Astrocyte (in vitro differentiated cells and primary cell): ENCODE data around the gene PDLIM1. TPM values are rescaled to one million over a fixed set of nuclear protein-coding genes. Genes with fewer than 3 reads are reported as not detected.

Experiments used
- DNase-seq: peaks from one replicate; pipeline ENCODE4 v3.0.0-alpha.2; 2010; ENCODE audit warnings: low read depth
- FAIRE-seq: peaks from 2 replicates; lab custom pipeline; 2011; peaks lifted over from hg19 to GRCh38; lab: Jason Lieb, UNC
- H2AFZ ChIP-seq: 2 replicates; pipeline ENCODE4 v1.6.0; 2012; ENCODE audit warnings: low read depth, low read length, inconsistent platforms
- H3K27ac ChIP-seq: 2 replicates; pipeline ENCODE4 v1.5.1; 2011; ENCODE audit warnings: low read depth, low read length, inconsistent platforms
- H3K27me3 ChIP-seq: 2 replicates; pipeline ENCODE4 v1.6.0; 2011; ENCODE audit warnings: low read length, inconsistent platforms; ENCODE audit not compliant: insufficient read depth
- H3K36me3 ChIP-seq: 2 replicates; pipeline ENCODE4 v1.5.1; 2011; ENCODE audit warnings: low read length, inconsistent platforms; ENCODE audit not compliant: insufficient read depth
- H3K4me1 ChIP-seq: 2 replicates; pipeline ENCODE4 v1.5.1; 2011; ENCODE audit warnings: low read length, inconsistent platforms; ENCODE audit not compliant: insufficient read depth
- H3K4me2 ChIP-seq: 2 replicates; pipeline ENCODE4 v1.6.0; 2012; ENCODE audit warnings: low read length, inconsistent platforms
- H3K4me3 ChIP-seq: 2 replicates; pipeline ENCODE4 v1.5.1; 2011; ENCODE audit warnings: low read depth, mild to moderate bottlenecking, low read length, inconsistent platforms; ENCODE audit not compliant: insufficient read depth
- H3K79me2 ChIP-seq: 2 replicates; pipeline ENCODE4 v1.6.0; 2012; ENCODE audit warnings: mild to moderate bottlenecking, low read length, inconsistent platforms; ENCODE audit not compliant: insufficient read depth
- H3K9ac ChIP-seq: 2 replicates; pipeline ENCODE4 v1.6.0; 2012; ENCODE audit warnings: mild to moderate bottlenecking, low read length, inconsistent platforms
- H3K9me3 ChIP-seq: 2 replicates; pipeline ENCODE4 v1.5.1; 2012; ENCODE audit warnings: low read depth, mild to moderate bottlenecking, low read length, inconsistent platforms; ENCODE audit not compliant: insufficient read depth
- H4K20me1 ChIP-seq: 2 replicates; pipeline ENCODE4 v1.6.0; 2012; ENCODE audit warnings: low read length, inconsistent platforms; ENCODE audit not compliant: insufficient read depth
- H3K27ac Mint-ChIP-seq: one replicate; pipeline ENCODE4 v1.8.0; 2021; ENCODE audit warnings: mild to moderate bottlenecking, mixed read lengths; ENCODE audit not compliant: unreplicated experiment
- H3K27me3 Mint-ChIP-seq: one replicate; pipeline ENCODE4 v1.8.0; 2021; ENCODE audit warnings: low read depth, mixed read lengths; ENCODE audit not compliant: unreplicated experiment
- H3K36me3 Mint-ChIP-seq: one replicate; pipeline ENCODE4 v1.8.0; 2021; ENCODE audit warnings: low read depth, mixed read lengths; ENCODE audit not compliant: unreplicated experiment
- H3K4me1 Mint-ChIP-seq: one replicate; pipeline ENCODE4 v1.8.0; 2021; ENCODE audit warnings: low read depth, mixed read lengths; ENCODE audit not compliant: unreplicated experiment
- H3K4me3 Mint-ChIP-seq: one replicate; pipeline ENCODE4 v1.8.0; 2021; ENCODE audit warnings: mild to moderate bottlenecking, moderate library complexity, mixed read lengths; ENCODE audit not compliant: unreplicated experiment
- H3K9me3 Mint-ChIP-seq: one replicate; pipeline ENCODE4 v1.8.0; 2021; ENCODE audit warnings: mild to moderate bottlenecking, mixed read lengths; ENCODE audit not compliant: unreplicated experiment
- EZH2 ChIP-seq: IDR thresholded peaks from 2 replicates; pipeline ENCODE4 v1.6.1; 2012; ENCODE audit warnings: mild to moderate bottlenecking, low read length, inconsistent platforms; ENCODE audit not compliant: insufficient read depth
- total RNA-seq: library from RNA; stranded (reverse); gene quantifications from 2 replicates; pipeline ENCODE4 v1.2.1, GENCODE V29; 2021
- TF ChIP-seq, protein P1 (sequence below): IDR thresholded peaks from 2 replicates; pipeline ENCODE4 v1.5.1; 2011; ENCODE audit warnings: low read depth, mild to moderate bottlenecking, inconsistent platforms, low read length, moderate library complexity; ENCODE audit not compliant: insufficient read depth

Gene PDLIM1
- total RNA-seq, 1 donor from 2014 or later, result 320 TPM

DNA sequence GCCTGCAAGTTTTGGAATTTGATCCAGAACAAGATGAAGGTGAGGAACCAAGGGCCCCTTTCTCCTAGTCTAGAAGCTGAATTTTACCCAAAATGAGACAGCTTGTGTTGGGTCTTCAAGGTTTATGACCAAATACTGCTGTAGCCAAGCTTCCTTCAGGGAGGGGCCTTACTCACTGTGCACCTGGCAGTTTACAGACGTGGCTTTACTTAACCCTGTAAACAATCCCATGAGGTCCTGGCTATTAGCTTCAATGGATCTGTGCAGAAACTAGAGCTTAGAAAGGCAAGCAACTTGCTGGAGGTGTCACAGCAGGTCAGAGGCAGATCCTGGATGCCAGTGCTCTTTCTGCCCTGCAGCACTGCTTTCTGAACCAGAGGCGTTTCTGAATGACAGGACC lies 46.7 kb downstream of the PDLIM1 start:
- Mint-ChIP-seq H3K27ac (no peak overlapping the region), H3K36me3 (peaks cover 23% of the 10 kb centered on the region), H3K4me3 (no peak overlapping the region), H3K27me3 (no peaks in the 10 kb centered on the region), H3K4me1 (peaks cover 40% of the 10 kb centered on the region), H3K9me3 (peaks cover 2% of the 10 kb centered on the region)
- Histone ChIP-seq H3K4me2 (no peak overlapping the region), H3K36me3 (peaks cover 17% of the 10 kb centered on the region), H3K27me3 (no peaks in the 10 kb centered on the region), H3K4me3 (no peak overlapping the region), H3K9me3 (no peaks in the 10 kb centered on the region), H3K79me2 (no peaks in the 10 kb centered on the region), H3K27ac (no peak overlapping the region), H4K20me1 (peaks cover 21% of the 10 kb centered on the region), H3K4me1 (peaks cover 18% of the 10 kb centered on the region), H3K9ac (no peak overlapping the region), H2AFZ (no peak overlapping the region)
- TF ChIP-seq EZH2, result no peak
- TF ChIP-seq, protein P1, sequence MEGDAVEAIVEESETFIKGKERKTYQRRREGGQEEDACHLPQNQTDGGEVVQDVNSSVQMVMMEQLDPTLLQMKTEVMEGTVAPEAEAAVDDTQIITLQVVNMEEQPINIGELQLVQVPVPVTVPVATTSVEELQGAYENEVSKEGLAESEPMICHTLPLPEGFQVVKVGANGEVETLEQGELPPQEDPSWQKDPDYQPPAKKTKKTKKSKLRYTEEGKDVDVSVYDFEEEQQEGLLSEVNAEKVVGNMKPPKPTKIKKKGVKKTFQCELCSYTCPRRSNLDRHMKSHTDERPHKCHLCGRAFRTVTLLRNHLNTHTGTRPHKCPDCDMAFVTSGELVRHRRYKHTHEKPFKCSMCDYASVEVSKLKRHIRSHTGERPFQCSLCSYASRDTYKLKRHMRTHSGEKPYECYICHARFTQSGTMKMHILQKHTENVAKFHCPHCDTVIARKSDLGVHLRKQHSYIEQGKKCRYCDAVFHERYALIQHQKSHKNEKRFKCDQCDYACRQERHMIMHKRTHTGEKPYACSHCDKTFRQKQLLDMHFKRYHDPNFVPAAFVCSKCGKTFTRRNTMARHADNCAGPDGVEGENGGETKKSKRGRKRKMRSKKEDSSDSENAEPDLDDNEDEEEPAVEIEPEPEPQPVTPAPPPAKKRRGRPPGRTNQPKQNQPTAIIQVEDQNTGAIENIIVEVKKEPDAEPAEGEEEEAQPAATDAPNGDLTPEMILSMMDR, result no peak
- no peak for DNase-seq
- no peak for FAIRE-seq

GRCh38 chr10:95243318-95243617 lies 47.5 kb downstream of the PDLIM1 start:
- Mint-ChIP-seq H3K27me3 (no peaks in the 10 kb centered on the region), H3K4me1 (peaks cover 34% of the 10 kb centered on the region), H3K27ac (peak overlapping the region; percentile 59), H3K4me3 (no peak overlapping the region), H3K9me3 (peaks cover 2% of the 10 kb centered on the region), H3K36me3 (peaks cover 24% of the 10 kb centered on the region)
- Histone ChIP-seq H3K36me3 (peaks cover 17% of the 10 kb centered on the region), H3K4me1 (peaks cover 18% of the 10 kb centered on the region), H2AFZ (no peak overlapping the region), H3K27me3 (no peaks in the 10 kb centered on the region), H4K20me1 (peaks cover 21% of the 10 kb centered on the region), H3K9ac (no peak overlapping the region), H3K27ac (no peak overlapping the region), H3K4me3 (no peak overlapping the region), H3K4me2 (no peak overlapping the region), H3K79me2 (no peaks in the 10 kb centered on the region), H3K9me3 (no peaks in the 10 kb centered on the region)
- TF ChIP-seq, protein P1, result no peak
- no peak for TF ChIP-seq EZH2
- DNase-seq (no peak), FAIRE-seq (no peak)

DNA sequence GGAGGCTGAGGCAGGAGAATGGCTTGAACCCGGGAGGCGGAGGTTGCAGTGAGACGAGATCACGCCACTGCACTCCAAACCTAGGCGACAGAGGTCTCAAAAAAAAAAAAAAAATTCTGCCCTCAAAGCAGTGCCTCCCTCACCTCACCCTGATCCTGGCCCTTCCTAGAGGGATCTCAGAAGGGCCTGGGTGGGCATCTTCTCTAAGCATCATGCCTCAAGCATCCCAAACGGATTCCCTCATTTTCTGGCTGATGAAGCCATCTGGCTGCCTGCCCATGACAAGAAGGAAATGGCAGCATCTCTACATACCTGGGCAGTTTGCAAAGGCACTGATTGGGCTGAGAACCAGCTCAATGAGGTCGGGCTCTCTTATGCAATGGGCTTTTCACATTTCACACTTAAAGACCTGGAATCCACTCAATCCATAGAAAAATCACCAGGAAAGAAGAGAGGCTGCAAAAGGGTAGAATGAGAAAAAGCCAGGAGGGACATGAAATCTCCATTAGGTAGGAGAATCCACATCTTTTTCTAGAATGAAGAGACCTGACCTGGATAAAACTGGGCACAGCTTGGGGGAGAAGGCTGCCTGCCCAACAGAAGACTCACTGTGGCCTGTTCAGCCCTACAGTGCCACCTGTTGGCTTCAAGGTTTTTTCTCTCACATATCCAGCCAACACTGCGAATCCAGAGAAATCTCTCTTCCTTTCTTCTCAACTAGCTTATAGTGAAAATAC lies 48.1 kb downstream of the PDLIM1 start:
- no peak overlapping the region for H3K4me3 Mint-ChIP-seq
- peaks cover 2% of the 10 kb centered on the region for H3K9me3 Mint-ChIP-seq
- no peaks in the 10 kb centered on the region for H3K9me3 ChIP-seq
- TF ChIP-seq EZH2, result no peak
- TF ChIP-seq, protein P1, result peak; percentile 69
- no peak for FAIRE-seq
- no peak overlapping the region for H3K27ac Mint-ChIP-seq
- no peak overlapping the region for H3K9ac ChIP-seq
- peaks cover 29% of the 10 kb centered on the region for H3K4me1 Mint-ChIP-seq
- peaks cover 21% of the 10 kb centered on the region for H4K20me1 ChIP-seq
- peaks cover 17% of the 10 kb centered on the region for H3K36me3 ChIP-seq
- H3K27me3 ChIP-seq, result no peaks in the 10 kb centered on the region
- H2AFZ ChIP-seq, result no peak overlapping the region
- H3K79me2 ChIP-seq, result no peaks in the 10 kb centered on the region
- peaks cover 14% of the 10 kb centered on the region for H3K4me1 ChIP-seq
- H3K36me3 Mint-ChIP-seq, result peaks cover 27% of the 10 kb centered on the region
- no peak for DNase-seq
- no peaks in the 10 kb centered on the region for H3K27me3 Mint-ChIP-seq
- no peak overlapping the region for H3K27ac ChIP-seq
- H3K4me2 ChIP-seq, result no peak overlapping the region
- no peak overlapping the region for H3K4me3 ChIP-seq
